ENCODE results near the gene DIP2C.

The DIP2C gene

DNA sequence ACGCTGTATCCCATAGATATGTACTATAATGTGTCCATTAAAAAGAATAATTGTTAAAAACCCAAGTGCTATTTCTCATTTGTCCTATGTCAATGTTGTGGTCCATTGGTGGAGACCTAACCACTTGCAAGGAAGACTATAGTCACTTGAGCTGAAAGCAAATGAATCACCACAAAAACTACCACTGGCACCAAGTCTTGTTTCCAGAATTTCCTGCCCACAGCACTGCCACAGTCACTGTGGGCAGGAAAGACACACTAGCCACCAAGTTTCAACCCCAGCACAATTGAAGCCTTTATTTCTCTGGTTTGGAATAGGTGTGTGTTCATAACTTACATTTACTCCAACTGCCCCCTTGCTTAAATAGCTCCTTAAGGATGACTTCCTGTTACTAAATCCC is 12.4 kb downstream of the DIP2C start:
- DNase-seq (ENCODE audit: low spot score) = no peak

DNA sequence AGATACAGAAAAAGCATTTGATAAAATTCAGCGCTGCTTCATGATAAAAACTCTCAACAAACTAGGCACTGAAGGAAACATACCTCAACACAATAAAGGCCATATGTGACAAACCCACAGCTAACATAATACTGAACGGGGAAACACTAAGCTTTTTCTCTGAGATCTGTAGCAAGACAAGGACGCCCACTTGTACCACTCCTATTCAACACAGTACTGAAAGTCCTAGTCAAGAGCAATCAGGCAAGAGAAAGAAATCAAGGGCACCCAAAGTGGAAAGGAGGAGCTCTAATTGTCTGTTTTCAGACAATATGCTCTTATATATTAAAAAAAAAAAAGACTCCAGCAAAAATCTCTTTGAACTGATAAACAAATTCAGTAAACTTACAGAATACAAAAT is 13.3 kb downstream of the DIP2C start:
- DNase-seq (ENCODE audit: low spot score) = no peak

GRCh38 chr10:675532-675931 is 13.9 kb downstream of the DIP2C start:
- DNase-seq (ENCODE audit: low spot score) = no peak

DNA sequence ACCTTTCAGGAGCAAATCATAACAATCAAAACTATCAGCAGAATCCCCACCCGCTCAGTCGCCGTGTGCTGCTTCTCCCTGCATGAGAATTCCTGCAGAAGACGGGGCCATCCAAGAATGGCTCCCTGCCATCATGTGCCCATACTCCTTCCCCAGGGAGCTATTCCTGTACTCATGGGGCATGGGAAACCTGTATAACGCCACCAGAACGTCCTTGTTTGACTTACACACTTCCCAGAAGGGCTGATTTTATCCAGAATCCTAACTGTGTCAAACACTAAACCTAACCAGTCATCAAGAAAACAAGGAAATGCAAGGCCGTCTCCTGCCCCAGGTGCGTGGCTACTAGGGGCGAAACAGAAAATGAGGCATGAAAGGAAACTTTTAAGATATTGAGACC is 16.0 kb downstream of the DIP2C start:
- no peak for DNase-seq (ENCODE audit: low spot score)

DNA sequence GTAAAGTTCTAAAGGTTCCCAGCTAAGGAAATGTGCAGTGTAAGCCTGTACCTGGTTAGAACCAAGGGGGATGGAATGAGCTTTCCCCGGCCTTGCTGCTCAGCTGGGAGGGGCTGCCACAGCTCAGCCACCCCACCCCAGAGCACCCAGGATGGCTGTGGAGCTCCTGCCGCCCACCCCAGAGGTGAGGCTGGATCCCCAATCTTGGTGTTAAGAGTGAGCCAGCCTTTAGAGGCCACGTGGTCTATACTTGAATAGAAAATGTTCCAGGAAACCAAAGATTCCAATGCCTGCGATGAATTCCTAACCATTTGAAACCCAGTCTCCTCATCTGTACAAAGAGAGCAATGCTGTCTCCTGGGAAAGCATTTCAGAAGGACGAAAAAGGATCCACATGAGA is 16.5 kb downstream of the DIP2C start:
- no peak for DNase-seq (ENCODE audit: low spot score)

DNA sequence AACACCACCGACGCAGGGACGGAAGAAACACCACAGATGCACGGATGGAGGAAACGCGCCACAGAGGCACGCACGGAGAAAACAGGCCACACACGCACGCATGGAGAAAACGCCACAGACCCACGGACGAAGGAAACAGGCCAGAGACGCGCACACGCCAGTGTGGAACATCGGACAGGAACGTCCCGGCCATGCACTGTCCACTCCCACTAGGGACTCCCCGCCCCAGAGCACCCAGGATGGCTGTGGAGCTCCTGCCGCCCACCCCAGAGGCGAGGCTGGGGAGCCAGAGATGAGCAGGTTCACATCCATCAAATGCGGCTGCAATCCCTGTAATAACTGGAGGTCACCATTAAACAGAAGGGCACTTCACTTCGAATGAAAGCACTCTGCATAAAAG is 17.3 kb downstream of the DIP2C start:
- DNase-seq (ENCODE audit: low spot score) = no peak

DNA sequence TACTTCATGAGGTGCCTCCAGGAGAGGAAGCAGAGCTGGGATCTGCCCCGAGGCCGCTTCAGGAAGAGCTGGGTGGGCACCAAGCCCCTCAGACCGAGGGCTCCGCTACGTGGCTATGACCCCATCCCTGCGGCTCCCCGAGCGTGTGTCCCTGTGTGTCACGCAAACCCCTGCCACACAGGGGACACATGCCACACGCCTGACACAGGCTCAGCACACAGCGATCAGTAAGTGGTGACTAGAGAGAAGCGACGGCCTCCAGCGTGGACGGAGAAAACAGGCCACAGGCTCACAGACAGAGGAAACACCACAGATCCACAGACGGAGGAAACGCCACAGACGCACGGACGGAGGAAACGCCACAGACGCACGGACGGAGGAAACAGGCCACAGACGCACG is 18.5 kb downstream of the DIP2C start:
- no peak for DNase-seq (ENCODE audit: low spot score)

DNA sequence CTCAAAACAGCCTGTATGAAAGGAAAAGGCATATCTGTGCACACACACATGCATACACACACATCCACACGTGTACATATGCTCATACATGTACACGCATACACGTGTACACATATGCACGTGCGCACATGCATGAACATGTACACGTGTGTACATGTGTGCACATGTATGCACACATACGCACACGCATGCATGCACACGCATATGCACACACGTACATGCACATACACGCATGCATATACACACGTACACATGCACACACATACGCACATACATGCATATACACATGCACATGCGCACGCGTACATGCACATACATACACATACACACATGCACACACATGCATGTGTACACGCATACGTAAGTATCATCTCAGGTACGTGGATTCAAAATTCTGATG is 19.4 kb downstream of the DIP2C start:
- no peak for DNase-seq (ENCODE audit: low spot score)

DNA sequence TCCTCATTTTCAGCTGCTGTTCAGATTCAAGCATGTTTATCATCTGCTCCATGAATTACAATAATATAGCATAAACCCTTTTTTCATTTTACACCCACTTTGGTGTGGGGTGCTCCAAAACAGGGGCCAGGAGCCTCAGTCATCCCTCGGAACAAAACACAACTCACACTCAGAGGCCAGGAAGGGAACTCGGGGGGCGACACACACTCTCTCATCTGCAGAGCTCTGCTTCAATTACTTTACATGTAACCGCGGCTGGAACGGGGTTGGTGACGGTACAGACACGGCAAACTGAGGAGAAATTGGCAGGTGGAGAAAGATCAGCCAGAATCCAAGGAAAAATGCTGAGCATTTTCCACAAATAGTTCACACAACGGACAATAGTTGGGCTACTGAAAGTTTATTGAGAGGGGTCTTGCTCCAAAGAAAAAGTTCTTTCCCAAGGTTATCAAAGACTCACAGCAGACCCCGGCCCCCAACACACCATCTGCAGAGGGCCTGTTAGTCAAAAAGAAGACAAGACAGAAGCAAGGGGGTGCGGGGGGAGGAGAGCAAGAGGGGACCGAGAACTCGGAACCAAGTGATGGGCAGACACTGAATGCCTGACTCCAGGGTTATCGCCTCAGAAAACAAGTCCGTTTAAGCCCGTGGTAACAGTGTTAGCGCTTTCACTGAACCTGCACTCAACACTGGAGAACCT is 20.5 kb downstream of the DIP2C start:
- DNase-seq (ENCODE audit: low spot score) = no peak

DNA sequence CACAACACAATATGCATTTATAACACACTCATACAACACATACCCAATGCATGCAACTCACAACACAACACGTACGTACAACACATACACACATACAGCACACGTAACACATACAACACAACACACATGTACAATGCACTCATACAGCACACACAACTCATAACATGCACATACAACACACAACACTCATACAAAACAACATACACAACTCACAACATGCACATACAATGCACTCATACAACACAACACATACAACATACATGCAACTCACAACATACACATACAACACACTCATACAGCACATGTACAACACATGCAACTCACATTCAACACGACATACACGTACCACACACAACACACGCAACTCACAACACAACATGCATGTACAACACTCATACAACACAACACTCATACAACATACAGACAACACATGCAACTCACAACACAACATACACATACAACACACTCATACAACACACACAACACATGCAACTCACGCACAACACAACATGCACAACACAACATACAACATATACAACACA is 21.8 kb downstream of the DIP2C start:
- no peak for DNase-seq (ENCODE audit: low spot score)

DNA sequence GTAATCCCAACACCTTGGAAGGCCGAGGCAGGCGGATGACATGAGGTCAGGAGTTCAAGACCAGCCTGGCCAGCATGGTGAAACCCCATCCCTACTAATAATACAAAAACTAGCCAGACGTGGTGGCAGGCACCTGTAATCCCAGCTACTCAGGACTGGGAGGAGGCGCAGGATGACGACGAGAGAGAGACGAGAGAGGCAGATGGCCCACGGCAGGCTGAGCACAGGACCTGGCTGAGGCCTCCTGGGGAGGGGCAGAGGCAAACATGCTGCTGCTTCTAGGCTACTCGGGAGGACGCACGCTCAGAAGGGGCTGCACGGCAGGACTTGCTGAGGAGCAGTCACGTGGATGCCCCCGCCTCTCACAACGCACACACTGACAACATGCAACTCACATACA is 22.4 kb downstream of the DIP2C start:
- DNase-seq (ENCODE audit: low spot score) = no peak

- DNase-seq (ENCODE audit: low spot score) = no peak
These were observed 23.0 kb downstream of the DIP2C start for GRCh38 chr10:666237-667012.

- DNase-seq (ENCODE audit: low spot score) = no peak
These were observed 23.8 kb downstream of the DIP2C start for GRCh38 chr10:665579-666091.

DNA sequence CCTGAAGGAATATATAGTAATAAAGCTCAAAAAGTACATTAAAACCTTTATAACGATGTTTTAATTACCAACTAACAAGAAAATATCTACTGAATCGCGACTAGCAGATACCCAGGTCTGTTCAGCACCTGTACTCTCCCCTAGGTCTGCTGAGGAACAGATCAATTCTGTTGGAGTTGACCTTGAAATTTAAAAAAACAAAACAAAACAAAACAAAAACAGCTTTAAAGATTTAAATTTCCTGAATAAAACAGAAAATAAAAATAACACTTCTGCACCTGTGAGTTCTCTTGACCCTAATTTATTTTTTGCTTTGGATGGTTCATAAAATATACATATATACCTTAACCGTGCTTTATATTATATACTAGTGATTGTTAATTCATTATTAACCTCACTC is 24.6 kb downstream of the DIP2C start:
- no peak for DNase-seq (ENCODE audit: low spot score)

- DNase-seq (ENCODE audit: low spot score) = no peak
These were observed 25.2 kb downstream of the DIP2C start for GRCh38 chr10:664301-664700.

DNA sequence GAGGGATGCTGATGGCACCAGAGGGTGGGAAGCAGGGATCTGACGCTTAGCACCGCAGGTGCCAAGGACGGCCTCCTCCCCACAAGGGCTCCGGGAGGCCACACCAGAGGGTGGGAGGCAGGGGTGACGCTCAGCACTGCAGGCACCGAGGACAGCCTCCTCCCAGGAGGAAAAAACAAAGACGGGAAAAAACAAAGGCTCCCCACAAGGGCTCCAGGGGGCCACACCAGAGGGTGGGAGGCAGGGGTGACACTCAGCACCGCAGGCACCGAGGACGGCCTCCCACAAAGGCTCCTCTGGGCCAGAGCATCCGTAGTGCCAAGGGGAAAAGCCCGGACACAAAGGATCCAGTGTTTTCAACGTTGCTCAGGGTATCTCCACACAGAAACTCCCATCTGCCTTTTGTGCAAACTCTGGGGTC is 25.6 kb downstream of the DIP2C start:
- DNase-seq (ENCODE audit: low spot score) = no peak

DNA sequence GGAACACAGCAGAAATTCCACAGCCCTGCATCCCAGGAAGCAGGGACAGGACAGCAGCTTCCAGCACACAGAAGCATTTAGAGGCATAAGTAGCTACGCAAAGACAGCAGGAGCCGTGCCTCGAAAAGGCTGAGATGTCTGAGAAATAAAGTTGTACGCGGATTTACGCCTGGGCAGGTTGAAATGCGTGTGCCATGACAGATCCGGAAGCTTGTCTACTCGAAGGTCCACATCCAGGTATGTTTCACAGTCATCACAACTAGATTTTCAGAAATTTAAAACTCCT is 26.1 kb downstream of the DIP2C start:
- no peak for DNase-seq (ENCODE audit: low spot score)

DNA sequence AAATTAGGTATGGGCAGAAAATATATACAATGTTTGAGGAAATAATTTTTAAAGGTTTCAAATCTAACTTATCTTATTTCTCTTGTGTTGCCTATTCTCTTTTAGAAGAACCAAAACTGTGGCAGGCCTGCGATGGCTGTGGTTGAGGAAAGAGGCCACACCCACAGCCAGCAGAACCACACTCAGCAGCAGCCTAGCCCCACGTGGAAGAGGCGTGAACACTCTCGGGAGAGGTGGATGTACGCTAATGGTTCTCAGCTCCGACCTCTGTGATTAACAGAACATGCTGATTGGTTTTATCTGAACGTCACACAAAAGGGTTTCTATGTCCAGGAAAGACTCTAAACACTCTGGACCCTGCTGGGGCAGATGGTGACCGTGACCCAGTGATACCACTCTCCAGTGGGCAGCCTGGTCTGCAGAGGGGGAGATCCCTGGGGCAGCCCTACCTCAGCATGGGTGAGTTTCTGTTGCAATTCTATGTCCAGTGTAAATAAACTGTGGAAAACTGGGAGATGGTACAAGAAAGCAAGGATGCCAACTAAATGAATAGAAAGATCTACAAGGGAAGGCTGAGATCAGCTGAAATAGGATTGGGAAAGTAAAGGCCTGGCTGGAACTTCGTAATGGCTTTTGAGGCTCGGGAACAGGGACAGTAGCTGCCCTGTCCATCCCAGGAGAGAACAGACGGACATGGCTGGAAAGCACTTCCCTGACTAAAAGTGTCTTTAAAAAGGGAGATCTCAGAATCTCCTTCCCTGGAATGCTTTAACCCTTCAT is 26.6 kb downstream of the DIP2C start:
- no peak for DNase-seq (ENCODE audit: low spot score)

DNA sequence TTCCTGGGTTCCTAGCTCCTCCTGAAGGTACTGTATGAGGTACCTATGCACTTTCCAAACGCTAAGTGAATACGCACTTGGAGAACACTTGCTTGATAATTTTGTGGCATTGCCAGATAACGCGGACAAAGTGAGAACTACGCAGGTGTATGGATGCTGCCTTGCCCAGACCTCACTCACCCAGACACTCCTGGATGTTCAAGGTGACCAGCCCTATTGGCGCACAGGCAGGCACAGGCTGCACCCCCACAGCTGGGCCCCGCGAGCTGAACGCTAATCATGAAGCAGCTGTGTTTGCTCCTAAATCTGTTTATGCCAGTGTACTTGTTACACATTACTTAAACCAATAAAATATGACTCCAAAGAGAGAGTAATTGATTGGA is 27.3 kb downstream of the DIP2C start:
- no peak for DNase-seq (ENCODE audit: low spot score)

GRCh38 chr10:661597-662222 is 27.8 kb downstream of the DIP2C start:
- no peak for DNase-seq (ENCODE audit: low spot score)

DNA sequence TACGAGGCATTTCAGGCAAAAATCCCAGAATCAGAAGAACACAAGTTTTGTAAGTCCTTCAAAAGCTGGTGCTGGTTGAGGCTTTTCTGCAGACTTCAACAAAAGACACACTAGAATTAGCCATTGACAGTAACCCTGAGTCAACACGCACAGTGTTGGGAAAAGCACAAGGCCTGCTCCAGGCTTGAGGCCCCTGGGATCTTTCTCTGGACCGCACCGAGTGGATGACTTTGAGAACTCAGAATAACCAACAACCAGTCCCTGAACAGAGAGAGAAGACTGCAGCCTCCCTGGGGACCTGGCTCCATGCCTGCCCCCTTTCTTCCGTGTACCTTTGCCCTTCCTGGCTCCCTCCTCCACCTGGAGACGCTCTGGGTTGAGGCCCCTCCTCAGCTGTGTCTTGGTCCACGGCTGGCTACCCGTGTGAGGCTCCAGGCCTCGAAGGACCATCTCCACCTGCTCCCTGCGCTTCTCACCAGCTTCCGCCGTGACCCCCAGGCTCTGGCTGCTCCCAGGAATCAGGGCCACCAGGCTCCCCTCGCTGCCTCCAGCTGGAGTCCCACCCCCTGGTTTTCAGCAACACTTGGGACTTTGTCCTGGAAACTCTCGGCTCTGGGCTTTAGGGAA is 28.4 kb downstream of the DIP2C start:
- DNase-seq (ENCODE audit: low spot score) = no peak

DNA sequence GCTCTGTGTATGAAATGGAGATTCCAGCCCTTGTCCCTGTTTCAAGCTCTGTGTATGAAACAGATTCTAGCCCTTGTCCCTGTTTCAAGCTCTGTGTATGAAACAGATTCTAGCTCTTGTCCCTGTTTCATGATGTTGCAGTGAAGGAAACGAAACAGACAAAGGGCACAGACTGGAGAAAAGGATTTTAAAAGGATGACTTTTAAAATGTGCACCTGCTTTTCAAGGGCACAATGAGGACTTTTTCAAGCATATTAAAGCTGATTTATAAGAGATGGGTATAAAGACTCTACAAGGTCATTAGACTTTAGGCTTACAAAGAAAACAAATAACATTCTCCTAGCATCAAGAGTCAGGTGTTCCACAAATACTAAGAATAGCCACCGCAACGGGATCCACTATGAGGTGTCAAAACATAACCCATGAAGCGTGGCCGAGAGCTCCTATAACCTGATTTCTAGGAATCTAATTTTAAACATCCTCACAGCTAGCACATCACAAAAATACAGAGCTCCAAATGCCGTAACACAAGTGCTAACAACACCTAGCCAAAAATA is 29.0 kb downstream of the DIP2C start:
- DNase-seq (ENCODE audit: low spot score) = no peak
